C4-2B (cell line): ENCODE measurements around the gene FAM76B.

ENCODE experiments used
- H3K27ac ChIP-seq: fragments of 450-650 bp; 2 replicates; pipeline ENCODE4 v1.5.1; 2017
- ZFX ChIP-seq: fragments of 450-650 bp; IDR thresholded peaks from 2 replicates; pipeline ENCODE4 v1.6.1; 2017
- TF ChIP-seq, protein P1 (sequence below): fragments of 450-650 bp; conservative IDR thresholded peaks from 2 replicates; pipeline ENCODE4 v1.5.1; 2017; ENCODE audit warnings: mild to moderate bottlenecking

FAM76B gene

DNA sequence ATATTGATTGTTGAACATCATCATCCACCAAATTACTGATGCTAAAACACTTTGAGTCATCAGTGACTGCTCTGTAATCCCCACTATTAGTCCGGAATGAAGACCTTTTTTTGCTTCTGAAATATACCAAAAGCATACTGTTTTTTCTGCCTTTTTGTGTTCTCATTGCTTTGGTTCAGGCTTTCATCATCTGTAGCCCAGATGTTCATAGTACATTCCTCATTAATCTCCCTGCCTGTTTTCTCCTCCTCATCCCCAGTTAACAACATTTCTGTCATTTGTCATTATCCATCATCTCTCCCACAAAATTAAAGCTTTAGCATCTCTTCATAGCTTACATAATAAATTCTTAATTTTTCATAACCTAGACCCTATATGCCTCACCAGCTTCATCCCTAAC is 10.0 kb upstream of the FAM76B start:
- TF ChIP-seq, protein P1, sequence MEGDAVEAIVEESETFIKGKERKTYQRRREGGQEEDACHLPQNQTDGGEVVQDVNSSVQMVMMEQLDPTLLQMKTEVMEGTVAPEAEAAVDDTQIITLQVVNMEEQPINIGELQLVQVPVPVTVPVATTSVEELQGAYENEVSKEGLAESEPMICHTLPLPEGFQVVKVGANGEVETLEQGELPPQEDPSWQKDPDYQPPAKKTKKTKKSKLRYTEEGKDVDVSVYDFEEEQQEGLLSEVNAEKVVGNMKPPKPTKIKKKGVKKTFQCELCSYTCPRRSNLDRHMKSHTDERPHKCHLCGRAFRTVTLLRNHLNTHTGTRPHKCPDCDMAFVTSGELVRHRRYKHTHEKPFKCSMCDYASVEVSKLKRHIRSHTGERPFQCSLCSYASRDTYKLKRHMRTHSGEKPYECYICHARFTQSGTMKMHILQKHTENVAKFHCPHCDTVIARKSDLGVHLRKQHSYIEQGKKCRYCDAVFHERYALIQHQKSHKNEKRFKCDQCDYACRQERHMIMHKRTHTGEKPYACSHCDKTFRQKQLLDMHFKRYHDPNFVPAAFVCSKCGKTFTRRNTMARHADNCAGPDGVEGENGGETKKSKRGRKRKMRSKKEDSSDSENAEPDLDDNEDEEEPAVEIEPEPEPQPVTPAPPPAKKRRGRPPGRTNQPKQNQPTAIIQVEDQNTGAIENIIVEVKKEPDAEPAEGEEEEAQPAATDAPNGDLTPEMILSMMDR = no peak
- no peak for TF ChIP-seq ZFX
- no peak overlapping the region for H3K27ac ChIP-seq

DNA sequence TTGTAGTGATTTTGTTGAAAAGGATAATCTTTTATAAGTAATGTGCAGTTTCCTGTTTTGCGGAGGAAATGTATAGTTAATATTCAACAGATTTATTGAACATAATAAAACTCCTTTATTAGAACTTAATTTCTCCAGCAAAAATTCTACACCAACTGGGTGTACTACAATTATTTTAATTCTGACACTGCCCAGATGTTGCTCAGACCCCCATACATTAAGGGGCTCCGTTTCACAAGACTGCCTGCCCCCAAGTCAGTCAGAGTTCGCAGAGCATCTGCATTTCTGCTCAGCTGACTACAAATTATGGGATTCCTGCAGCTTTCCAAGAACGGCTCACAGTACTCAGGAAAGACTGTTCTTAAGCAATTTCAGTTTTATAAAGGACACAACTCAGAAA is 6.9 kb upstream of the FAM76B start:
- H3K27ac ChIP-seq = no peak overlapping the region
- TF ChIP-seq ZFX = no peak
- TF ChIP-seq, protein P1 = no peak

DNA sequence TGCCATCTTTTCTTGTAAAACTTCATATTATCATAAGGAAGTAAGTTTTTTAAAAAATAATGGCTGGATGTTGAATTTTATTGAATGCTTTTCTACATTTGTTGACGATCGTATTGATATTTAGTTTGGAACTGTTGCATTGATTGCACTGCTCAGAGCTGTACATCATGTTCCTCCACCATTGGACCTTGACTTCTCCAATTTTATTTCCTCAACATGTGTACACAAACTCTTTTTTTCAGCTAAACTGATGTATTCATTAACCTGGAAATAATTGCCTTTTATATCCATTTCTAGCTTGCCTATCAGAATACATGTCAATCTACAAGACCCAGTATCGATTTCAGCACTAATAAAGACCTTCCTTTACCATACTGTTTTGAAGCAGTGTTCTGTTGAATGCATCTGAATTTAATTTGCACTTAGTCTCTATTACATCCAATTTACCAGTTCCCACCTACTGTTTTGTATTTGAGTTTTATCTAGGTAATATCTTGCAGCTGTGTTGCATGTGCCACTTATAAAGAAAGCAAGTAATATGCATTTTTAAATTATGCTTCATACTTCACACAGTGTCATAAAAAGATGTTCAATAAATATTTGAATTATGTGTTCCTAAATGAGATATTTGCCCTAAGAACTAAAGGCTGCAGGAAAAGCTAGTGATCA is 6.2 kb upstream of the FAM76B start:
- no peak overlapping the region for H3K27ac ChIP-seq
- TF ChIP-seq ZFX = no peak
- TF ChIP-seq, protein P1 = no peak

DNA sequence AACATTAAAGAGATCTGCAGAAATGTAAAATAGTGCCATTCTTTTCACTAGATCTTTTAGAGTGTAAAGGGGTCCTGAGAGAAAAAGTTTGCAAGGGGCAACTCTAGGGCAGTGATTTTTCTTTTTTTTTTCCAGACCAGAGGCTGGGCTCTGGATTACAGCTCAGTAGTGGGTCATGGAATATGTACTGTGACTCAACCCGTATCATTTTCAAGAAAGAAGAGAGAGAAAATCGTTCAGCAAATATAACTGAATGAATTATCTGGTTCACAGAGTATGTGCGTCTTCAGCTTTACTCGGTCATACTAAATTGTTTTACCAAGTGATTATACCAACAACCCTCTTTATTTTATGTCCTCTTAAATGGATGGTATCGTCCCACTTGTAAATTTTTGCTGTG is 4.5 kb upstream of the FAM76B start:
- H3K27ac ChIP-seq = no peak overlapping the region
- TF ChIP-seq, protein P1 = no peak
- TF ChIP-seq ZFX = no peak

DNA sequence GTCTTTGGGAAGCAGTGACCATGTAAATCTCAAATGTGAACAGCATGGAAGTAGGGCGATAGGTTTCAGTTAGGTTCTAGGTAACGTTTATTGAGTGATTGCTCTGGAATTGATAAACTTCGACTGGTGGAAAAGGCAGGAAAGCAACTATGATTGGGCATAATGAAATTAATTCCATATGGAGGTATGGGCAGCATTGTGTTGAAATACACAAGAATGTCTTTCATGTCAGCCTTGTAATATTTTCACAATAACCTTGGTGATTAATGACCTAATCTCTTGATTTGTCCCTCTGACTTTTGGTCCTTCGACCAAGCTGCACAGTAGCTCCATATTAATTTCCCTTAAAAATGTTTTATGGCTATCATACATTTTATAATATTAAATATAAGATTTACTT is 3.5 kb upstream of the FAM76B start:
- TF ChIP-seq ZFX = no peak
- TF ChIP-seq, protein P1 = no peak
- H3K27ac ChIP-seq = no peak overlapping the region

DNA sequence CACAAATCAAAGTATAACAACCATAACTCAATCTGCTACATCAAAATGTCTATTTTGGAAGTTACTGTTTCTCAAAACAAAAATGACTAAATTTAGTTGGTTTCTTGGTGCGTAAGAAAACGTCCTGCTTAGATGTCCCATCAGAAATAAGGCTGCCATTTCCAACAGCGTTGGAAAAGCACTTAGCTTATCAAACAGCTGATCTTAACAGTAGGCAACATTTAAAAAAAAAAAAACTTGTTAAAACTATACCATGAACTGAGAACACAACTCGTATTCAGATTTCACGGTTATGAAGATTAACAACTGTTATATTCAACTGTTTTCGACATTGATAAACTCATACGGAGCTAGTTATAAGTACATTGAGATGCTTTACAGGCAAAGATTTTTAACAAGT is 3.1 kb upstream of the FAM76B start:
- no peak overlapping the region for H3K27ac ChIP-seq
- no peak for TF ChIP-seq ZFX
- TF ChIP-seq, protein P1 = no peak

DNA sequence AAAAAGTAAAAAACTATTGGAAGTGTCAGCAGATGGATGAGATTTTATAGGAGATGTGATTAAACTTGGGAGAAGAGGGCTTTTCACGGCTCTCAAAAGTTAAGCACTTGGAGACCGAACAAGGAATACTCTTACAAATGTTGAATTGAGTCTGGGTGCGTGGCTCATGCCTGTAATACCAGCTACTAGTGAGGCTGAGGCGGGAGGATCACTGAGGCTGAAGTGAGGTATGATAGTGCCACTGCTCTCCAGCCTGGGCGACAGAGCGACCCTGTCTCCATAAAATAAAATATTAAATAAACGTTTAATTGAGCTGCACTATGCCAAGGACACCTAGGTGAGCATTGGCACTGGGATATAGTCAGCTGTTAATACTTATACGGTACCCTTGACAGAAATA is 2.6 kb upstream of the FAM76B start:
- H3K27ac ChIP-seq = no peak overlapping the region
- TF ChIP-seq, protein P1 = no peak
- no peak for TF ChIP-seq ZFX
